SK-N-SH treated with all-trans-retinoic acid at 6 μM for 48 hours (cell line): ENCODE measurements around the gene PKDCC.

Experiments
- RARB ChIP-seq: fragments of 250-450 bp; sonication (Bioruptor Pico); IDR thresholded peaks from 2 replicates; pipeline ENCODE4 v1.8.0; 2021; ENCODE audit warnings: mild to moderate bottlenecking, moderate library complexity
- SNAI2 ChIP-seq: fragments of 250-450 bp; sonication (Bioruptor Pico); IDR thresholded peaks from 2 replicates; pipeline ENCODE4 v1.5.0; 2020; ENCODE audit warnings: mild to moderate bottlenecking, moderate library complexity

DNA sequence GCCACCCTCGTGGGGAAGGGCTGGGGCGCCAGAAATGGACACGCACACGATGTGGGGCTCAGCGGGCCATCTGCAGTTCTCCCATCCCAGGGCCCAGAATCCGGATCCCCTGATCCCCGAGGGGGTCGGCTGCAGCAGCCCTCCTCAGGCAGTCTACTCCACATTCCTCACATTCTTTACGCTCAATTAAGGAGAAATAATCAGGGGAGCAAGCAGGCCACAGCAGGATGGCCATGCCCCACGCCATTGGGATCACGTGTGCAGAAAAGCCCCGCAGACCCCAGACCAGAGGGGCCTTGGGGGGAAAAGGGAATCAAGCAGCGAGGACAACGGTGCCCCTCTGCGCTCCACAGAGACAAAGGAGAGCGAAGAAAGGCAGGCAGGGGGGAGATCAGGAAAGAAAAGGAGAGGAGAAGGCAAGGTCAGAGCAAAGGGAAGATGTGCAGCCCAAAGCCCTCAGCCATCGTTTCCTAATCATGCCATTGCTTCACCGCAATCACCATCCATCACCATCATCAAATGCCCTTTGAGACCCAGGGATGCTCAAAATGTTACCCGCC, 17.5 kb upstream of the PKDCC start:
- TF ChIP-seq RARB (CRISPR knock-in tag) (no peak), SNAI2 (CRISPR knock-in tag) (no peak)
